Measurements from ENCODE around the gene FUOM.

DNA sequence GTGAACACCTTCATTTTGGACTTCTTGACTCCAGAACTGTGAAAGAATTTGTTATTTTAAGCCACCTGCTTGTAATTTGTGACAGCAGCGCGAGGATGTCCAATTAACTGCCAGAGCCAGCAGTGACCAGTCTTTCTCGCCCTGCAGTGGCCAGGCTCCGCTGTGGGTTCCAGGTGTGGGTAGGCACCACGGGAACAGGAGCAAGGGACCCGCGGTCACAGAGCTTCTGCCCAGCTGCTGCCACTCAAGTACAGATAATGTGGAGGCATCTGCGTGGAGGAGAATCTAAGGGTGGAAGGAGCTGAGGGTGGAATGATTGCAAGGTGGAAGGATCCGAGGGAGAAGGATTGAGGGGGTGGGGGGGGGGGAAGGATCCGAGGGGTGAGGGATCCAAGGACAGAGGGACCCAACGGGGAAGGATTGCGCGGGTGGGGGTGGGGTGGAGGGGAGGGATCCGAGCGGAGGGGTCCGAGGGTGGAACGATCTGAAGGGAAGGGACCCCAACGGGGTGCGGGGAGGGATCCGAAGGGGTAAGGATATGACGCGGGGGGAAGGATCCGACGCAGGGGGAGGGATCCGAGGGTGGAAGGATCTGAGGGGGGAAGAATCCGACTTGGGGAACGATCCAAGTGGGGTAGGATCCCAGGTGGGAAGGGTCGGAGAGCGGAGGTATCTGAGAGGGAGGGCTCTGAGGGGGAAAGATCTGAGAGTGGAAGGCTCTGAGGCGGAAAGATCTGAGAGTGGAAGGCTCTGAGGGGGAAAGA, 24.7 kb downstream of the FUOM start:
- TF ChIP-seq POLR2A (IDR thresholded peaks at IDR 0.05) = no peak
- TF ChIP-seq, protein P1, sequence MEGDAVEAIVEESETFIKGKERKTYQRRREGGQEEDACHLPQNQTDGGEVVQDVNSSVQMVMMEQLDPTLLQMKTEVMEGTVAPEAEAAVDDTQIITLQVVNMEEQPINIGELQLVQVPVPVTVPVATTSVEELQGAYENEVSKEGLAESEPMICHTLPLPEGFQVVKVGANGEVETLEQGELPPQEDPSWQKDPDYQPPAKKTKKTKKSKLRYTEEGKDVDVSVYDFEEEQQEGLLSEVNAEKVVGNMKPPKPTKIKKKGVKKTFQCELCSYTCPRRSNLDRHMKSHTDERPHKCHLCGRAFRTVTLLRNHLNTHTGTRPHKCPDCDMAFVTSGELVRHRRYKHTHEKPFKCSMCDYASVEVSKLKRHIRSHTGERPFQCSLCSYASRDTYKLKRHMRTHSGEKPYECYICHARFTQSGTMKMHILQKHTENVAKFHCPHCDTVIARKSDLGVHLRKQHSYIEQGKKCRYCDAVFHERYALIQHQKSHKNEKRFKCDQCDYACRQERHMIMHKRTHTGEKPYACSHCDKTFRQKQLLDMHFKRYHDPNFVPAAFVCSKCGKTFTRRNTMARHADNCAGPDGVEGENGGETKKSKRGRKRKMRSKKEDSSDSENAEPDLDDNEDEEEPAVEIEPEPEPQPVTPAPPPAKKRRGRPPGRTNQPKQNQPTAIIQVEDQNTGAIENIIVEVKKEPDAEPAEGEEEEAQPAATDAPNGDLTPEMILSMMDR (IDR thresholded peaks at IDR 0.05) = no peak
